HepG2 (cell line): ENCODE data around the gene PANK3. TPM values are rescaled to one million over a fixed set of nuclear protein-coding genes. Genes with fewer than 3 reads are reported as not detected.

Experiments
- CENPX ChIP-seq: sonication (generic); formaldehyde crosslinking; IDR thresholded peaks from 2 replicates; pipeline ENCODE4 v1.9.0; 2021; ENCODE audit warnings: mild to moderate bottlenecking, missing genetic modification reagents, moderate library complexity
- HES4 ChIP-seq: sonication (generic); formaldehyde crosslinking; IDR thresholded peaks from 2 replicates; pipeline ENCODE4 v1.9.0; 2021; ENCODE audit warnings: mild to moderate bottlenecking, missing genetic modification reagents, borderline replicate concordance
- IKZF4 ChIP-seq: sonication (generic); formaldehyde crosslinking; IDR thresholded peaks from 2 replicates; pipeline ENCODE4 v1.5.1; 2020; ENCODE audit warnings: borderline replicate concordance, mild to moderate bottlenecking, low read depth, missing genetic modification reagents; ENCODE audit errors: not compliant biosample characterization
- MTF2 ChIP-seq: sonication (generic); formaldehyde crosslinking; IDR thresholded peaks from 2 replicates; pipeline ENCODE4 v1.5.0; 2020; ENCODE audit warnings: missing genetic modification reagents, borderline replicate concordance
- NAIF1 ChIP-seq: sonication (generic); formaldehyde crosslinking; IDR thresholded peaks from 2 replicates; pipeline ENCODE4 v1.5.0; 2020; ENCODE audit warnings: mild to moderate bottlenecking, missing genetic modification reagents, borderline replicate concordance
- NCOA2 ChIP-seq: sonication (generic); formaldehyde crosslinking; IDR thresholded peaks from 2 replicates; pipeline ENCODE4 v1.8.0; 2022; ENCODE audit warnings: inconsistent platforms
- RBFOX2 ChIP-seq: fragments of 200-400 bp; formaldehyde crosslinking; IDR thresholded peaks from 2 replicates; pipeline ENCODE4 v1.6.1; 2017; ENCODE audit warnings: low read depth, mild to moderate bottlenecking, low read length
- RXRA ChIP-seq: sonication (generic); formaldehyde crosslinking; IDR thresholded peaks from 2 replicates; pipeline ENCODE4 v1.5.1; 2020; ENCODE audit warnings: missing genetic modification reagents
- SRF ChIP-seq: IDR thresholded peaks from 2 replicates; pipeline ENCODE4 v1.6.1; 2011; ENCODE audit warnings: mild to moderate bottlenecking, low read depth, low read length, moderate library complexity
- TEAD3 ChIP-seq: optimal IDR thresholded peaks from 2 replicates; pipeline ENCODE3; 2016; ENCODE audit warnings: borderline replicate concordance
- ZNF205 ChIP-seq: IDR thresholded peaks from 2 replicates; pipeline ENCODE4 v1.6.1; 2018; ENCODE audit warnings: missing biosample characterization, missing genetic modification reagents
- ZNF253 ChIP-seq: sonication (generic); formaldehyde crosslinking; IDR thresholded peaks from 2 replicates; pipeline ENCODE4 v1.8.0; 2022; ENCODE audit warnings: mild to moderate bottlenecking, missing genetic modification reagents, borderline replicate concordance
- ZNF282 ChIP-seq: fragments of 450-650 bp; IDR thresholded peaks from 2 replicates; pipeline ENCODE4 v1.6.1; 2018; ENCODE audit not compliant: partially characterized antibody
- ZNF644 ChIP-seq: IDR thresholded peaks from 2 replicates; pipeline ENCODE4 v1.6.1; 2016; ENCODE audit warnings: low read depth
- ZNF652 ChIP-seq: IDR thresholded peaks from 2 replicates; pipeline ENCODE4 v1.6.1; 2016; ENCODE audit warnings: low read depth, borderline replicate concordance
- ZNF660 ChIP-seq: sonication (generic); formaldehyde crosslinking; IDR thresholded peaks from 2 replicates; pipeline ENCODE4 v1.5.1; 2020; ENCODE audit warnings: mild to moderate bottlenecking, low read depth, missing genetic modification reagents, borderline replicate concordance
- polyA plus RNA-seq, 8 experiments: library from polyadenylated mRNA; depleted of rRNA in 3 of 8; stranded (reverse) in 7 of 8; unstranded in 1 of 8; fragments of >200 nt; fragmentation: Illumina TruSeq in 4 of 8; extraction: Trizol in 4 of 8; gene quantifications; 2 replicates each; pipeline versions ENCODE4 v1.2.1 to v1.2.3, GENCODE V29; 2011 to 2016; ENCODE audit warnings: low read depth in 4 of 8, missing spikeins in 1 of 8, mixed read lengths in 1 of 8; ENCODE audit not compliant: insufficient read depth in 1 of 8
- total RNA-seq, 5 experiments: library from RNA; depleted of rRNA; stranded (reverse); fragments of >200 nt; fragmentation: Illumina TruSeq; extraction: Trizol; gene quantifications; 2 replicates each; pipeline ENCODE4 v1.2.3, GENCODE V29; 2016; ENCODE audit warnings: low read depth in 1 of 5
- TF ChIP-seq, protein P1 (sequence below): IDR thresholded peaks from 2 replicates; pipeline ENCODE4 v1.6.1; 2016; ENCODE audit warnings: missing compliant biosample characterization, missing genetic modification reagents, borderline replicate concordance
- TF ChIP-seq, protein P2 (sequence below), 2 experiments: IDR thresholded peaks; 2 replicates each; pipeline ENCODE4 v1.6.1; 2011 to 2012; ENCODE audit warnings: low read length in 2 of 2, borderline replicate concordance in 1 of 2, low read depth in 1 of 2, mild to moderate bottlenecking in 1 of 2, moderate library complexity in 1 of 2
- TF ChIP-seq, protein P3 (sequence below): sonication (generic); formaldehyde crosslinking; IDR thresholded peaks from 2 replicates; pipeline ENCODE4 v1.5.1; 2020; ENCODE audit warnings: mild to moderate bottlenecking, missing genetic modification reagents, borderline replicate concordance

The PANK3 gene
- total and polyA plus RNA-seq, 2 of the 13 experiments (the other 11 are each of a cell fraction or from before 2014, with no cell fraction given) = 26.9 to 69.5 TPM

- TF ChIP-seq, protein P1, sequence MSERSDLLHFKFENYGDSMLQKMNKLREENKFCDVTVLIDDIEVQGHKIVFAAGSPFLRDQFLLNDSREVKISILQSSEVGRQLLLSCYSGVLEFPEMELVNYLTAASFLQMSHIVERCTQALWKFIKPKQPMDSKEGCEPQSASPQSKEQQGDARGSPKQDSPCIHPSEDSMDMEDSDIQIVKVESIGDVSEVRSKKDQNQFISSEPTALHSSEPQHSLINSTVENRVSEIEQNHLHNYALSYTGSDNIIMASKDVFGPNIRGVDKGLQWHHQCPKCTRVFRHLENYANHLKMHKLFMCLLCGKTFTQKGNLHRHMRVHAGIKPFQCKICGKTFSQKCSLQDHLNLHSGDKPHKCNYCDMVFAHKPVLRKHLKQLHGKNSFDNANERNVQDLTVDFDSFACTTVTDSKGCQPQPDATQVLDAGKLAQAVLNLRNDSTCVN = peak; percentile 75; the same call in 1 of the 2 replicates
- TF ChIP-seq ZNF644 (CRISPR knock-in tag) = no peak; the same call in 1 of the 2 replicates
- no peak for TF ChIP-seq ZNF652
- TF ChIP-seq, protein P2, sequence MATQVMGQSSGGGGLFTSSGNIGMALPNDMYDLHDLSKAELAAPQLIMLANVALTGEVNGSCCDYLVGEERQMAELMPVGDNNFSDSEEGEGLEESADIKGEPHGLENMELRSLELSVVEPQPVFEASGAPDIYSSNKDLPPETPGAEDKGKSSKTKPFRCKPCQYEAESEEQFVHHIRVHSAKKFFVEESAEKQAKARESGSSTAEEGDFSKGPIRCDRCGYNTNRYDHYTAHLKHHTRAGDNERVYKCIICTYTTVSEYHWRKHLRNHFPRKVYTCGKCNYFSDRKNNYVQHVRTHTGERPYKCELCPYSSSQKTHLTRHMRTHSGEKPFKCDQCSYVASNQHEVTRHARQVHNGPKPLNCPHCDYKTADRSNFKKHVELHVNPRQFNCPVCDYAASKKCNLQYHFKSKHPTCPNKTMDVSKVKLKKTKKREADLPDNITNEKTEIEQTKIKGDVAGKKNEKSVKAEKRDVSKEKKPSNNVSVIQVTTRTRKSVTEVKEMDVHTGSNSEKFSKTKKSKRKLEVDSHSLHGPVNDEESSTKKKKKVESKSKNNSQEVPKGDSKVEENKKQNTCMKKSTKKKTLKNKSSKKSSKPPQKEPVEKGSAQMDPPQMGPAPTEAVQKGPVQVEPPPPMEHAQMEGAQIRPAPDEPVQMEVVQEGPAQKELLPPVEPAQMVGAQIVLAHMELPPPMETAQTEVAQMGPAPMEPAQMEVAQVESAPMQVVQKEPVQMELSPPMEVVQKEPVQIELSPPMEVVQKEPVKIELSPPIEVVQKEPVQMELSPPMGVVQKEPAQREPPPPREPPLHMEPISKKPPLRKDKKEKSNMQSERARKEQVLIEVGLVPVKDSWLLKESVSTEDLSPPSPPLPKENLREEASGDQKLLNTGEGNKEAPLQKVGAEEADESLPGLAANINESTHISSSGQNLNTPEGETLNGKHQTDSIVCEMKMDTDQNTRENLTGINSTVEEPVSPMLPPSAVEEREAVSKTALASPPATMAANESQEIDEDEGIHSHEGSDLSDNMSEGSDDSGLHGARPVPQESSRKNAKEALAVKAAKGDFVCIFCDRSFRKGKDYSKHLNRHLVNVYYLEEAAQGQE (IDR thresholded peaks at IDR 0.05; ENCODE audit: borderline replicate concordance in 1 of 2, low read depth in 1 of 2, low read length in 2 of 2) = peak in 1 of 2 experiments; percentile 66; a peak in 2 of 4 replicates
- no peak for TF ChIP-seq ZNF253 (CRISPR knock-in tag)
- peak; percentile 77 for TF ChIP-seq RBFOX2
- TF ChIP-seq, protein P3, sequence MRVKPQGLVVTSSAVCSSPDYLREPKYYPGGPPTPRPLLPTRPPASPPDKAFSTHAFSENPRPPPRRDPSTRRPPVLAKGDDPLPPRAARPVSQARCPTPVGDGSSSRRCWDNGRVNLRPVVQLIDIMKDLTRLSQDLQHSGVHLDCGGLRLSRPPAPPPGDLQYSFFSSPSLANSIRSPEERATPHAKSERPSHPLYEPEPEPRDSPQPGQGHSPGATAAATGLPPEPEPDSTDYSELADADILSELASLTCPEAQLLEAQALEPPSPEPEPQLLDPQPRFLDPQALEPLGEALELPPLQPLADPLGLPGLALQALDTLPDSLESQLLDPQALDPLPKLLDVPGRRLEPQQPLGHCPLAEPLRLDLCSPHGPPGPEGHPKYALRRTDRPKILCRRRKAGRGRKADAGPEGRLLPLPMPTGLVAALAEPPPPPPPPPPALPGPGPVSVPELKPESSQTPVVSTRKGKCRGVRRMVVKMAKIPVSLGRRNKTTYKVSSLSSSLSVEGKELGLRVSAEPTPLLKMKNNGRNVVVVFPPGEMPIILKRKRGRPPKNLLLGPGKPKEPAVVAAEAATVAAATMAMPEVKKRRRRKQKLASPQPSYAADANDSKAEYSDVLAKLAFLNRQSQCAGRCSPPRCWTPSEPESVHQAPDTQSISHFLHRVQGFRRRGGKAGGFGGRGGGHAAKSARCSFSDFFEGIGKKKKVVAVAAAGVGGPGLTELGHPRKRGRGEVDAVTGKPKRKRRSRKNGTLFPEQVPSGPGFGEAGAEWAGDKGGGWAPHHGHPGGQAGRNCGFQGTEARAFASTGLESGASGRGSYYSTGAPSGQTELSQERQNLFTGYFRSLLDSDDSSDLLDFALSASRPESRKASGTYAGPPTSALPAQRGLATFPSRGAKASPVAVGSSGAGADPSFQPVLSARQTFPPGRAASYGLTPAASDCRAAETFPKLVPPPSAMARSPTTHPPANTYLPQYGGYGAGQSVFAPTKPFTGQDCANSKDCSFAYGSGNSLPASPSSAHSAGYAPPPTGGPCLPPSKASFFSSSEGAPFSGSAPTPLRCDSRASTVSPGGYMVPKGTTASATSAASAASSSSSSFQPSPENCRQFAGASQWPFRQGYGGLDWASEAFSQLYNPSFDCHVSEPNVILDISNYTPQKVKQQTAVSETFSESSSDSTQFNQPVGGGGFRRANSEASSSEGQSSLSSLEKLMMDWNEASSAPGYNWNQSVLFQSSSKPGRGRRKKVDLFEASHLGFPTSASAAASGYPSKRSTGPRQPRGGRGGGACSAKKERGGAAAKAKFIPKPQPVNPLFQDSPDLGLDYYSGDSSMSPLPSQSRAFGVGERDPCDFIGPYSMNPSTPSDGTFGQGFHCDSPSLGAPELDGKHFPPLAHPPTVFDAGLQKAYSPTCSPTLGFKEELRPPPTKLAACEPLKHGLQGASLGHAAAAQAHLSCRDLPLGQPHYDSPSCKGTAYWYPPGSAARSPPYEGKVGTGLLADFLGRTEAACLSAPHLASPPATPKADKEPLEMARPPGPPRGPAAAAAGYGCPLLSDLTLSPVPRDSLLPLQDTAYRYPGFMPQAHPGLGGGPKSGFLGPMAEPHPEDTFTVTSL (CRISPR knock-in tag) = peak; percentile 15; the same call in 1 of the 2 replicates
- no peak for TF ChIP-seq NAIF1 (CRISPR knock-in tag)
- TF ChIP-seq ZNF282 = no peak
- no peak for TF ChIP-seq MTF2 (CRISPR knock-in tag)
- TF ChIP-seq ZNF660 (CRISPR knock-in tag) = no peak
- no peak for TF ChIP-seq CENPX (CRISPR knock-in tag)
- TF ChIP-seq RXRA = peak; percentile 81; the same call in 1 of the 2 replicates
- TF ChIP-seq HES4 (CRISPR knock-in tag) = no peak
- peak; percentile 60; the same call in 1 of the 2 replicates for TF ChIP-seq NCOA2 (CRISPR knock-in tag)
- TF ChIP-seq ZNF205 (CRISPR knock-in tag) = no peak
- TF ChIP-seq IKZF4 (CRISPR knock-in tag) = no peak
- 0 out of 2 replicates have a peak, but pooled peaks have one; percentile 12 for TF ChIP-seq SRF
- TF ChIP-seq TEAD3 (CRISPR knock-in tag) = peak; percentile 68
Observed at GRCh38 chr5:168579488-168580226, 489 bp upstream of the PANK3 start (continued).
